GM23248 (cell line): ENCODE data around the gene CISH. TPM values are rescaled to one million over a fixed set of nuclear protein-coding genes. Genes with fewer than 3 reads are reported as not detected.

Experiments used
- DNase-seq: peaks from one replicate; pipeline ENCODE4 v3.0.0-alpha.2; 2015
- H2AFZ ChIP-seq: fragments of 200-600 bp; sonication (generic); 2 replicates; pipeline ENCODE4 v1.6.1; 2016; ENCODE audit warnings: antibody characterized with exemption
- H3F3A ChIP-seq: fragments of 200-600 bp; sonication (generic); 2 replicates; pipeline ENCODE4 v1.6.1; 2016; ENCODE audit warnings: mild to moderate bottlenecking, antibody characterized with exemption, mixed run types; ENCODE audit not compliant: insufficient read depth
- H3K27ac ChIP-seq: fragments of 200-600 bp; sonication (generic); 2 replicates; pipeline ENCODE4 v1.5.1; 2016; ENCODE audit warnings: mild to moderate bottlenecking
- H3K27me3 ChIP-seq: fragments of 200-600 bp; sonication (generic); replicated peaks from 2 replicates; pipeline ENCODE4 v1.6.1; 2016; ENCODE audit warnings: mild to moderate bottlenecking; ENCODE audit not compliant: insufficient read depth
- H3K36me3 ChIP-seq: fragments of 200-600 bp; sonication (generic); 2 replicates; pipeline ENCODE4 v1.6.1; 2016; ENCODE audit warnings: low read depth, mild to moderate bottlenecking
- H3K4me1 ChIP-seq: fragments of 200-600 bp; sonication (generic); 2 replicates; pipeline ENCODE4 v1.6.1; 2016; ENCODE audit warnings: mild to moderate bottlenecking; ENCODE audit not compliant: insufficient read depth
- H3K4me2 ChIP-seq: fragments of 200-600 bp; sonication (generic); one replicate; pipeline ENCODE4 v1.6.1; 2016; ENCODE audit warnings: mild to moderate bottlenecking; ENCODE audit not compliant: unreplicated experiment
- H3K4me3 ChIP-seq: fragments of 200-600 bp; sonication (generic); 2 replicates; pipeline ENCODE4 v1.5.1; 2016; ENCODE audit warnings: mild to moderate bottlenecking
- H3K79me2 ChIP-seq: fragments of 200-600 bp; sonication (generic); 2 replicates; pipeline ENCODE4 v1.6.1; 2016; ENCODE audit warnings: mild to moderate bottlenecking; ENCODE audit not compliant: insufficient read depth
- H3K9ac ChIP-seq: fragments of 200-600 bp; sonication (generic); 2 replicates; pipeline ENCODE4 v1.6.1; 2016; ENCODE audit warnings: mild to moderate bottlenecking
- H3K9me2 ChIP-seq: fragments of 200-600 bp; sonication (generic); 2 replicates; pipeline ENCODE4 v1.6.1; 2016; ENCODE audit warnings: mixed run types, mild to moderate bottlenecking, moderate library complexity; ENCODE audit not compliant: insufficient read depth
- H3K9me3 ChIP-seq: fragments of 200-600 bp; sonication (generic); one replicate; pipeline ENCODE4 v1.6.1; 2017; ENCODE audit warnings: low read depth
- H4K20me1 ChIP-seq: fragments of 200-600 bp; sonication (generic); 2 replicates; pipeline ENCODE4 v1.6.0; 2016; ENCODE audit not compliant: insufficient read depth
- EZH2 ChIP-seq: fragments of 200-600 bp; sonication (generic); IDR thresholded peaks from 2 replicates; pipeline ENCODE4 v1.6.1; 2018; ENCODE audit warnings: antibody characterized with exemption, mild to moderate bottlenecking; ENCODE audit not compliant: insufficient read depth, poor library complexity, severe bottlenecking
- EZH2phosphoT487 ChIP-seq: fragments of 200-600 bp; sonication (generic); IDR thresholded peaks from 2 replicates; pipeline ENCODE4 v1.6.1; 2018; ENCODE audit warnings: antibody characterized with exemption, moderate library complexity, mild to moderate bottlenecking, low read depth; ENCODE audit not compliant: insufficient read depth
- WGBS, 2 experiments: methylation state at CpG; one replicate each; pipeline ENCODE4 v1.1.6; 2015 to 2017; ENCODE audit warnings: low lambda C conversion rate in 2 of 2, low coverage in 1 of 2; ENCODE audit errors: missing lambda C conversion rate in 2 of 2; 5-methylcytosine and 5-hydroxymethylcytosine counted together
- in situ Hi-C: fragments of 300-500 bp; cut with MboI; formaldehyde crosslinking; loops from 2 replicates; pipeline ENCODE4 v1.15.0; 2020
- polyA plus RNA-seq: library from polyadenylated mRNA; unstranded; fragments of >200 nt; fragmentation: Nextera tagmentation; extraction: Ambion mirVana; gene quantifications from 2 replicates; pipeline ENCODE4 v1.2.1, GENCODE V29; 2016
- total RNA-seq: library from RNA; depleted of rRNA; stranded (reverse); fragments of >200 nt; shearing (Covaris generic); gene quantifications from 2 replicates; pipeline ENCODE4 v1.2.3, GENCODE V29; 2014

CISH gene
- total and polyA plus RNA-seq, 2 experiments from 2014 or later: 1.1 to 1.6 TPM

GRCh38 chr3:50602595-50603191 lies 8.9 kb downstream of the CISH start:
- no peaks in the 10 kb centered on the region for H3K27me3 ChIP-seq
- no peaks in the 10 kb centered on the region for H4K20me1 ChIP-seq
- no peak for DNase-seq
- no peak overlapping the region for H3K4me2 ChIP-seq
- peak overlapping the region; percentile 96 for H3K9ac ChIP-seq
- peaks cover 12% of the 10 kb centered on the region for H3F3A ChIP-seq
- TF ChIP-seq EZH2: no peak
- no peak for TF ChIP-seq EZH2phosphoT487
- 0 out of 2 replicates have a peak overlapping the region, but pooled peaks have one; percentile 76 for H2AFZ ChIP-seq
- H3K9me2 ChIP-seq: no peaks in the 10 kb centered on the region
- no peaks in the 10 kb centered on the region for H3K36me3 ChIP-seq
- peak overlapping the region; percentile 99 for H3K27ac ChIP-seq
- H3K4me3 ChIP-seq: no peak overlapping the region
- H3K79me2 ChIP-seq: no peaks in the 10 kb centered on the region
- WGBS, 2 experiments: 74 to 81% methylated on average over 9 of the region's 9 CpGs
- in situ Hi-C loops: no loop called here
- no peaks in the 10 kb centered on the region for H3K9me3 ChIP-seq
- peaks cover 19% of the 10 kb centered on the region for H3K4me1 ChIP-seq

DNA sequence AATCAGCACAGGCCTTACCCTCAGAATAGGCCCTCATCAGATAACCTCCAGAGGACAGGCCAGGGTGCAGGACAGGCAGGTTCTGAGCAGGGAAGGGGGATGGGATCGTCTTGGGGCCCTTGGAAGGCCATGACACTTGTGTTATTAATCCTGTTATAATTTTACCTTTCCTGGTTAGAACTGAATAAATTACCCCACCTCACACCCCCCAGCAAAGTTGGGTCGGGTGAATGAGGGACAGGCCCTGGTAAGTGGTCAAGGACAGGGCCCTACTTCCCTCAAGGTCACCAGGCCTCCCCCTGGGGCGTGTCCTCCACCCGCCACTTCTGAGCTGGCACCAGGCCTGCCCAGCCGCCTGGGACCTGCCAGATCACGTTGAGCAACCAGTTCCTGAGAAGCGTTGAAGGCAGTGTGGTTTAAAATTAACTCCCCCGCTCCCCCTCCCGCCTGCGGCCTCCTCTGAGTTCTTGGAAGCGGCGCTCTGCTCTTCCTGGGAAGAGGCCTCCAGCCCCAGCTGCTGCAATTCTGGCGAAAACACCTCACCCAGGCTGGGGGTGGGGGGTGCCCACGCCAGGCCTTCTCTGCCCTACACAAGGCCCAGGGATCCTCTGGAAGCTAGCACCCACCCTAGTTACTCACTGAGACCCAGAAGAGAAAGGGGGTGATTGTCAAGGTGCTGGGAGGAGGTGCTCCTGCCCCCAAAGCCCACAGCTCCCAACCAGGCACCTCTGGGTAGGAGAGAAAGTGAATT lies 10.6 kb downstream of the CISH start:
- no peaks in the 10 kb centered on the region for H3K27me3 ChIP-seq
- no peaks in the 10 kb centered on the region for H3K36me3 ChIP-seq
- peak overlapping the region; percentile 99 for H3K27ac ChIP-seq
- H3F3A ChIP-seq: peaks cover 12% of the 10 kb centered on the region
- no peak for TF ChIP-seq EZH2
- TF ChIP-seq EZH2phosphoT487: no peak
- peak overlapping the region; percentile 96 for H3K9ac ChIP-seq
- 7% methylated on average over 14 of the region's 14 CpGs for WGBS, 2 experiments
- H2AFZ ChIP-seq: peak overlapping the region; percentile 76
- peak; percentile 98 for DNase-seq
- H3K4me2 ChIP-seq: peak overlapping the region; percentile 94
- in situ Hi-C loops: no loop called here
- H4K20me1 ChIP-seq: no peaks in the 10 kb centered on the region
- H3K9me2 ChIP-seq: no peaks in the 10 kb centered on the region
- H3K4me1 ChIP-seq: peaks cover 19% of the 10 kb centered on the region
- peak overlapping the region; percentile 57 for H3K4me3 ChIP-seq
- no peaks in the 10 kb centered on the region for H3K9me3 ChIP-seq
- H3K79me2 ChIP-seq: no peaks in the 10 kb centered on the region

DNA sequence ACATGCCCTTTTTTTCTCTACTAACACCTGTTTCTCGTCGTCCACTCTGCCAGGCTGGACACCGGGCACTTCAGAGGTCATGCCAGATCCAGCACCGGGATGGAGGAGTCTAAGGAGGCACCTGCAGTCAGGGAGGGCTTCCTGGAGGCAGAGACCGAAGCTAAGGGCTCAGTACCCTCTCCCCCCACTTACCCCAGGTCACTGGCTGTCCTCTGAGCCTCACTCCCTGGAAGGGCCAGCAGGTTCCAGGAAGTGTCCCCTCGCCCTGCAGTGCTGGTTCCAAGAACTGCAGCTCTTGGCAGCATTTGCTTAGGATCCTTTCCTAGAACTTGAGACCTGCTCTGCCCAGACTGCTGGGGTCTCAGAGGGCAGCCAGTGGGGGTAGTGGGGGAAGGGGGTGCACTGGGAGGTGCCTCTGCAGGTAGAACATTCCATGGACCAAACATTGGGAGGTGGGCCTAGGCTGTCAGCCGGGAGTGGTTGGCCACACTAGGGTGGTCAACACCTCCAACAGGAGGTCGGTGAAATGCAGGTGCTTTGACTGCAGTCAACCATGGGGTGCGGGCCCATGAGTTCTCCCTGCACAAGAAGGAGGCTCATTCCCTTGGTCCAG lies 11.3 kb downstream of the CISH start:
- no peak overlapping the region for H3K4me3 ChIP-seq
- H3K27ac ChIP-seq: peak overlapping the region; percentile 99; the same call in 1 of the 2 replicates
- no peaks in the 10 kb centered on the region for H3K9me3 ChIP-seq
- in situ Hi-C loops: no loop called here
- 77 to 80% methylated on average over 9 of the region's 9 CpGs for WGBS, 2 experiments
- no peak for TF ChIP-seq EZH2
- no peak for TF ChIP-seq EZH2phosphoT487
- peak overlapping the region; percentile 96 for H3K9ac ChIP-seq
- no peak overlapping the region for H2AFZ ChIP-seq
- no peak overlapping the region for H3K4me2 ChIP-seq
- no peaks in the 10 kb centered on the region for H3K36me3 ChIP-seq
- no peaks in the 10 kb centered on the region for H3K9me2 ChIP-seq
- H3F3A ChIP-seq: peaks cover 15% of the 10 kb centered on the region
- no peaks in the 10 kb centered on the region for H3K27me3 ChIP-seq
- no peaks in the 10 kb centered on the region for H4K20me1 ChIP-seq
- DNase-seq: no peak
- no peaks in the 10 kb centered on the region for H3K79me2 ChIP-seq
- H3K4me1 ChIP-seq: peaks cover 19% of the 10 kb centered on the region

GRCh38 chr3:50599716-50600118 lies 11.9 kb downstream of the CISH start:
- no peak overlapping the region for H2AFZ ChIP-seq
- no peak overlapping the region for H3K9ac ChIP-seq
- TF ChIP-seq EZH2phosphoT487 (no peak), EZH2 (no peak)
- 87 to 95% methylated on average over 1 of the region's 1 CpG for WGBS, 2 experiments
- H3K4me2 ChIP-seq: no peak overlapping the region
- no peaks in the 10 kb centered on the region for H3K27me3 ChIP-seq
- no peaks in the 10 kb centered on the region for H3K79me2 ChIP-seq
- H3F3A ChIP-seq: peaks cover 17% of the 10 kb centered on the region
- peak; percentile 35 for DNase-seq
- H3K4me3 ChIP-seq: no peak overlapping the region
- H3K4me1 ChIP-seq: peaks cover 19% of the 10 kb centered on the region
- in situ Hi-C loops: no loop called here
- H4K20me1 ChIP-seq: no peaks in the 10 kb centered on the region
- no peaks in the 10 kb centered on the region for H3K9me2 ChIP-seq
- H3K36me3 ChIP-seq: no peaks in the 10 kb centered on the region
- no peaks in the 10 kb centered on the region for H3K9me3 ChIP-seq
- H3K27ac ChIP-seq: no peak overlapping the region
